Measurements from ENCODE around the gene MAPK13.
"Not testable (repeated sequence)": the region's sequence is repeated elsewhere in the genome, so short reads cannot be mapped to it uniquely, and the experiment has no call there.

Gene MAPK13

GRCh38 chr6:36118550-36119107 lies 11.7 kb upstream of the MAPK13 start:
- Mint-ChIP-seq H3K4me3 (peak overlapping the region; percentile 16), H3K4me1 (peaks cover 98% of the 10 kb centered on the region), H3K36me3 (peaks cover 45% of the 10 kb centered on the region), H3K27me3 (no peaks in the 10 kb centered on the region), H3K27ac (peak overlapping the region; percentile 100), H3K9me3 (no peaks in the 10 kb centered on the region)
- peak; percentile 78 for DNase-seq
- CTCF ChIA-PET, result interaction anchor here (0.7 to 1.0 kb wide), 2 partner anchors 11 to 26 kb away, joined by 3 read pairs; no protein-coding TSS in a partner anchor

DNA sequence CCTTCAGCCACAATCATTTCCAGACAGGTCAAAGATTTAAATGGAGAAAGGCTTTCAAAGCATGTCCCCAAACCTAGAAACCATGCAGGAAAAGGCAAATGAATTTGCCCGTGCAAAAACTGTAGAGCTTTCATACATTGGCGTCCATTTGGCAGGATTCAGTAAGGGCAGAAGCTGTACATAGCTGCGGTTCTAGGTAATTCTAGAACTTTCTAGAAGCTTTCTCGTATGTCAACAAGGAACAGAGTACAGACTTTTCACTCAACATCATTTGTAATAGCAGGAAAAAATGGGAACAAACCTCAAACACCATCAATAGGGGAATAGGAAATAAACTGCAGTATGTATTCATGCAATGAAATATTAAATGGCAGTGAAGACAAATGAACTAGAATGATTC lies 11.1 kb upstream of the MAPK13 start:
- Mint-ChIP-seq H3K27ac (peak overlapping the region; percentile 100), H3K4me3 (no peak overlapping the region), H3K36me3 (peaks cover 40% of the 10 kb centered on the region), H3K27me3 (no peaks in the 10 kb centered on the region), H3K4me1 (peaks cover 98% of the 10 kb centered on the region), H3K9me3 (no peaks in the 10 kb centered on the region)
- DNase-seq, result no peak
- CTCF ChIA-PET, result interaction anchor here (0.7 to 1.0 kb wide), 2 partner anchors 11 to 26 kb away, joined by 3 read pairs; no protein-coding TSS in a partner anchor

GRCh38 chr6:36120018-36120417 lies 10.3 kb upstream of the MAPK13 start:
- Mint-ChIP-seq H3K27ac (peak overlapping the region; percentile 100), H3K4me1 (peaks cover 96% of the 10 kb centered on the region), H3K9me3 (no peaks in the 10 kb centered on the region), H3K4me3 (peak overlapping the region; percentile 76), H3K36me3 (peaks cover 38% of the 10 kb centered on the region), H3K27me3 (no peaks in the 10 kb centered on the region)
- no peak for DNase-seq
- CTCF ChIA-PET, result interaction anchor here (1.2 to 4.2 kb wide), 9 partner anchors 9 to 183 kb away, joined by 3 to 21 read pairs (median 6); partner anchors contain the start of gene MAPK14

DNA sequence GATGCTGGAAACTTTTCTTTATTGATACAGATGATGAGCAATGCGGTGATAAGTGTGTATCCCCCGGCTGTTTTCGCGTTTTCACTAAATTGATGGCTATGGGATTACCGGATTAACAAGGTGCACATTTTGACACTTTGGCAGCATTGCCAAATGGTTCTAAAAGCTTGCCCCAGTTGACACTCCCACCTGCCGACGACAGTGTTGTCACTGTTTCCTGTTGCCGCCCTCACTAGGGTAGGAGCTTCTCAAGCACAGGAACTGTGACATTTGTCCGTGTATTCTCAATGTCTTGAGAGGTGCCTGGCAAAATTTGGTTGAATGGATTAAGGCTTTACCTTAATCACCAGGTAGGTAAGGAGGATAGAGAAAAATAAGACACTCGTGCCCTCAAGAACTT lies 9.8 kb upstream of the MAPK13 start:
- peak; percentile 89 for DNase-seq
- CTCF ChIA-PET, result interaction anchor here (1.1 to 4.2 kb wide), 11 partner anchors 9 to 182 kb away, joined by 3 to 21 read pairs (median 5); partner anchors contain the start of gene MAPK14
- Mint-ChIP-seq H3K27me3 (no peaks in the 10 kb centered on the region), H3K4me3 (peak overlapping the region; percentile 76), H3K27ac (peak overlapping the region; percentile 100), H3K36me3 (peaks cover 38% of the 10 kb centered on the region), H3K9me3 (no peaks in the 10 kb centered on the region), H3K4me1 (peaks cover 93% of the 10 kb centered on the region)

DNA sequence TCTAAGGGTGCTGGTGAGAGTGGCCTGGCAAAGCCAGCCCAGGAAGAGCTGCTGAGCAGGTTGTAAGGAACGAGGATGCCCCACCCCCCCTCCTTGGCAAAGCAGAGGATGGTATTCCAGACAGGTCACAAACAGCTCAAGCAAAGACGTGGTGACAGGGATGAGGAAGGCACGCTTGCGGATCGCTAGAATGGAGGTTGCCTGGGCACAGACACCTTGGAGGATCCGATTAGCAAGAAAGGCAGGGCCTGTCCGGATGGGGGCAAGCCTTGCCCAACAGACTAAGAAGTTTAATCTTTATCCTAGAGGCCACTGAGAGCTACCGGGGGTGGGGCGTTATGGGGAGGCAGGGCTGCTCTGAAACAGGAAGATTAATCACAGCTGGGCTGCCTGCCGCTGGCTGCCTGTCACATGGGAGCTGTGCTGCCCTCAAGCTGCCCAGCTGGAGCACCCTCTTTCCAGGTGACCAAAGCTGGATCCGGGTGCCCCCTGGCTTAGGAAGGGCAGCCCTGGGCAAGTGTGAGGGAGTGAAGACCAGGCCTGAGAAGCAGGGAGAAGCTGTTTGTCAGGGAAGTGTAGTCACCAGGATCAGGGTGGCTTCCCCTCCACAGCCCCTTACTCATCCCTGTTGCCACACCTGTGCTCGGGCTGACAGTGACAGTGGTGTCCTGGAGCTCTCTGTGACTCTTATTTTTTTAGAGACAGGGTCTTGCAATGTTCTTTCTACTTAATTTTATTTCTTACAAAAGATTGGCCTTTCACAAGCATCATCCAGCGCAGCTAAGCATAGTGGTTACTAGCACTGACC lies 9.1 kb upstream of the MAPK13 start:
- Mint-ChIP-seq H3K9me3 (no peaks in the 10 kb centered on the region), H3K4me3 (peak overlapping the region; percentile 76), H3K36me3 (peaks cover 36% of the 10 kb centered on the region), H3K27me3 (no peaks in the 10 kb centered on the region), H3K27ac (peak overlapping the region; percentile 100), H3K4me1 (peaks cover 94% of the 10 kb centered on the region)
- CTCF ChIA-PET, result interaction anchor here (0.7 to 4.2 kb wide), 14 partner anchors 8 to 237 kb away, joined by 3 to 21 read pairs (median 5); partner anchors contain the start of gene MAPK14
- peak; percentile 81 for DNase-seq

GRCh38 chr6:36121787-36122494 lies 8.4 kb upstream of the MAPK13 start:
- peak overlapping the region; percentile 76 for H3K4me3 Mint-ChIP-seq

GRCh38 chr6:36122495-36123269 lies 7.6 kb upstream of the MAPK13 start:
- Mint-ChIP-seq H3K4me3 (peak overlapping the region; percentile 16), H3K27me3 (no peaks in the 10 kb centered on the region), H3K36me3 (peaks cover 22% of the 10 kb centered on the region), H3K27ac (peak overlapping the region; percentile 72), H3K9me3 (no peaks in the 10 kb centered on the region), H3K4me1 (peaks cover 90% of the 10 kb centered on the region)
- no peak for DNase-seq
- CTCF ChIA-PET, result interaction anchor here (1.1 to 4.2 kb wide), 6 partner anchors 9 to 237 kb away, joined by 3 to 21 read pairs (median 12); partner anchors contain the start of gene MAPK14

More at GRCh38 chr6:36121787-36122494, 8.4 kb upstream of the MAPK13 start:
- peak overlapping the region; percentile 100 for H3K27ac Mint-ChIP-seq
- no peaks in the 10 kb centered on the region for H3K27me3 Mint-ChIP-seq
- peaks cover 30% of the 10 kb centered on the region for H3K36me3 Mint-ChIP-seq
- CTCF ChIA-PET, result interaction anchor here (0.7 to 4.2 kb wide), 12 partner anchors 9 to 238 kb away, joined by 3 to 21 read pairs (median 5); partner anchors contain the start of gene MAPK14
- peaks cover 94% of the 10 kb centered on the region for H3K4me1 Mint-ChIP-seq
- no peaks in the 10 kb centered on the region for H3K9me3 Mint-ChIP-seq
- DNase-seq, result no peak

DNA sequence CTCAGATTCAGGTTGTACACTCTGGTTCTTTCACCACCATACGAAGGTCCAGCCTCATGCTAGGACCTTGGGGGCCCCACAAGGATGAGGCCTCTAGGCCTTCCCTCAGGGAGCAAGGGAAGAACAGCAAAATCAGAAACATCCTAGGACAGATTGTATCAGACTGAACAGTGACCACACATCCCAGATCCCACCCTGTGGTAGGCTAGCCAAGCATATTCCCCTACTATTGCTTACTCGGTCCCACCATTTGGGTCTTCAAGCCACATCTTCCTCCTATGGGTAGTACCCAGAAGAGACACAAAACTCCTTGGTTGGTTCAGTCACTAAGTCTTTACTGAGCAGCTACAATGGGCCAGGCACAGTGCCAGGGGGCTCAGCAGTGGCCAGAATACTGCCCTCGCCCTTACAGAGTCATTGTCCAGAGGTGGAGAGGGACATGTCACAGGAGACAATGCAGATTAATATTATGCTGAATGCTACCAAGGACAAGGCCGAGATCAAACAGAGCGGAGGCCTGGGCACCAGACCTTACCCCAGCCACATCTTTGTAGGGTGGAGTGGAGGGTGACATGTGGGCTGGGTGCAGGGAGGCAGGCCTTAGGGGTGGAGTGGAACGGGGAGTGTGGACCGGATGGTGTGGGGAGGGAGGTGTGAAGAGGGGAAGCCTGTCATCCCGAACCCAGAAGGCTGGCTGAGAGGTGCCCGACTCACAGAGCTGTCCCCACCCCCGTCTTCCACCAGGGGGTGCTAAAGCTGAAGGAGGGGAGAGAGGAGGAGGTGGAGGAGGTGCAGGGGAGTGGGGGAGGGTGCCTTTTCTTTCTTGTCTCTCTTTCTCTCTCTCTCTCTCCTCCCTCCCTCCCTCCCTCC lies 6.8 kb upstream of the MAPK13 start:
- H3K36me3 Mint-ChIP-seq, result peaks cover 15% of the 10 kb centered on the region
- no peaks in the 10 kb centered on the region for H3K9me3 Mint-ChIP-seq
- CTCF ChIA-PET, result interaction anchor here (1.0 to 4.2 kb wide), 8 partner anchors 8 to 237 kb away, joined by 3 to 21 read pairs (median 6); partner anchors contain the start of gene MAPK14
- H3K27ac Mint-ChIP-seq, result peak overlapping the region; percentile 72
- H3K4me3 Mint-ChIP-seq, result peak overlapping the region; percentile 10
- H3K4me1 Mint-ChIP-seq, result peaks cover 84% of the 10 kb centered on the region
- peak; percentile 93 for DNase-seq
- H3K27me3 Mint-ChIP-seq, result no peaks in the 10 kb centered on the region

DNA sequence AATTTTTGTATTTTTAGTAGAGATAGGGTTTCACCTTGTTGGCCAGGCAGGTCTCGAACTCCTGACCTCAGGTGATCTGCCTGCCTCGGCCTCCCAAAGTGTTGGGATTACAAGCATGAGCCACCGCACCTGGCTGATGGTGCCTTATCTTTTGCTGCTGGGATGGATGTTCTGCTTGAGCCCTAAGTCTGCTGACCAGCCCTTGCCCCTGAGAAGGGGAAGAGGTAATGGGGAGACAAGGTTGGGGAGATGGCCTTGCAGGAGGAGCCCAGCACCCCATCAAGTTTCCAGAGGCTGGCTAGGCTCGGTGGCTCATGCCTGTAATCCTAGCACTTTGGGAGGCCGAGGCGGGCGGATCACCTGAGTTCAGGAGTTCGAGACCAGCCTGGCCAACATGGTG lies 6.0 kb upstream of the MAPK13 start:
- H3K27me3 Mint-ChIP-seq, H3K9me3 Mint-ChIP-seq, DNase-seq, H3K36me3 Mint-ChIP-seq, H3K4me3 Mint-ChIP-seq, H3K27ac Mint-ChIP-seq: not testable (repeated sequence)
- CTCF ChIA-PET, result interaction anchor here (1.0 to 4.2 kb wide), 5 partner anchors 15 to 236 kb away, joined by 3 to 20 read pairs (median 5); no protein-coding TSS in a partner anchor
- H3K4me1 Mint-ChIP-seq, result peaks cover 79% of the 10 kb centered on the region

DNA sequence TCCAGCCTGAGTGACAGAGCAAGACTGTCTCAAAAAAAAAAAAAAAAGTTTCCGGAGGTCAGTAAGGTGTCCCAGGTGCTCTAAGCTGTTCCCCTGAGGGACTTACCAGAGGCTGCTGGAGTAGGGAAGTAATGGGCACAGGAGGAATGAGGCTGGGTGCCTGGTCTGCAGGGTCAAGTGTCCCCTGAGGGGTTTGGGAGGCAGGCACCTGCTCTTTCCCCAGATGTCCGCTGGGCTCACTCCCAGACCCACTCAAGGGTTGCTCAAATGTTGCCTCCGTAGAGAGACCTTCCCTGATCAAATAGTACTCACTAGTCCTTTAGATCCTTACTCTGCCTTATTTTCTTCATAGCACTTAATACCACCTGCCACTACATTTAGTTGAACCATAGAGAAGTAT lies 5.4 kb upstream of the MAPK13 start:
- peak overlapping the region; percentile 43 for H3K27ac Mint-ChIP-seq
- H3K27me3 Mint-ChIP-seq, result no peaks in the 10 kb centered on the region
- CTCF ChIA-PET, result interaction anchor here (1.2 to 2.1 kb wide), 2 partner anchors 70 to 178 kb away, joined by 4 to 7 read pairs; no protein-coding TSS in a partner anchor
- no peaks in the 10 kb centered on the region for H3K9me3 Mint-ChIP-seq
- peaks cover 3% of the 10 kb centered on the region for H3K36me3 Mint-ChIP-seq
- no peak overlapping the region for H3K4me3 Mint-ChIP-seq
- peaks cover 77% of the 10 kb centered on the region for H3K4me1 Mint-ChIP-seq
- DNase-seq, result no peak

DNA sequence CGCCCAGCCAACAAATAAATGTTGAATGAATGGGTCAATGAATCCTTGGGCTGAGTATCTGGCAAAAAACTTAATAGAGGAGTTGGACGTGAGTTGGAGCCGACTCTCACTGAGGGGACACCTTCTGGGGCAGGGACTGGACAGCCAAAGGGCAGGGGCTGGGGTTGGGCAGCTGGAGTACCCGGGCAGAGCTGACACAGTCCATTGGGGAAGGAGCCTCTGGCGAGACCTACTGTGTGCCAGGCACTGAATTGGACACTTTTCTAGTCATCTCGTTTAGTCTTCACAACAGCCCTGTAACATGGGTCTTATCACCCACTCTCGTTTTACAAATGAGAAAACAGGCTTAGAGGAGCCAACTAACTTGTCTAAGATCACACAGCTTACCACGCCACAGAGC lies 4.7 kb upstream of the MAPK13 start:
- peaks cover 71% of the 10 kb centered on the region for H3K4me1 Mint-ChIP-seq
- H3K36me3 Mint-ChIP-seq, result no peaks in the 10 kb centered on the region
- H3K27me3 Mint-ChIP-seq, result no peaks in the 10 kb centered on the region
- no peak overlapping the region for H3K4me3 Mint-ChIP-seq
- no peak overlapping the region for H3K27ac Mint-ChIP-seq
- CTCF ChIA-PET, result interaction anchor here (0.9 to 2.1 kb wide), 2 partner anchors 25 to 70 kb away, joined by 3 to 7 read pairs; no protein-coding TSS in a partner anchor
- DNase-seq, result no peak
- no peaks in the 10 kb centered on the region for H3K9me3 Mint-ChIP-seq

DNA sequence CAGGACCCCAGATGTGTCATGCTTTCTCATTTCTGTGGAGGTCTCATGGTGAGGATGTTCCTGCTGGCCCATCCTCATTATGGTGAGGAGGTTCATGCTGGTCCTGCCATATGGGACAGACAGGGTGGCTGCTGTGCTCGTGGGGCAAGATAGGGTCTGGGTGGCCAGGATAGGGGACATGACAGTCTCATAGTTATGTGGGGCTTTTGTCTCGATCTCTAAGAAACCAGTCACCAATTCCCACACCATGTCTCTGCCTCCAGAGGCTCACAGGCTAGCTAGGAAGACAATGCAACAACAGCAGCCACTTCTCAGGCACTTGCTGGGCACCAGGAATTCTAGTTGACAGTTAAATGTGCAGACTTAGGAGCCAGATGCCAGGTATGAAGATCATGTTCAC lies 4.2 kb upstream of the MAPK13 start:
- no peak overlapping the region for H3K27ac Mint-ChIP-seq
- H3K9me3 Mint-ChIP-seq, result no peaks in the 10 kb centered on the region
- H3K27me3 Mint-ChIP-seq, result no peaks in the 10 kb centered on the region
- H3K36me3 Mint-ChIP-seq, result no peaks in the 10 kb centered on the region
- H3K4me1 Mint-ChIP-seq, result peaks cover 70% of the 10 kb centered on the region
- DNase-seq, result no peak
- CTCF ChIA-PET, result interaction anchor here (0.9 to 1.3 kb wide), 2 partner anchors 25 to 69 kb away, joined by 3 to 10 read pairs; no protein-coding TSS in a partner anchor
- no peak overlapping the region for H3K4me3 Mint-ChIP-seq
